Measurements from ENCODE around the gene LRP8.

DNA sequence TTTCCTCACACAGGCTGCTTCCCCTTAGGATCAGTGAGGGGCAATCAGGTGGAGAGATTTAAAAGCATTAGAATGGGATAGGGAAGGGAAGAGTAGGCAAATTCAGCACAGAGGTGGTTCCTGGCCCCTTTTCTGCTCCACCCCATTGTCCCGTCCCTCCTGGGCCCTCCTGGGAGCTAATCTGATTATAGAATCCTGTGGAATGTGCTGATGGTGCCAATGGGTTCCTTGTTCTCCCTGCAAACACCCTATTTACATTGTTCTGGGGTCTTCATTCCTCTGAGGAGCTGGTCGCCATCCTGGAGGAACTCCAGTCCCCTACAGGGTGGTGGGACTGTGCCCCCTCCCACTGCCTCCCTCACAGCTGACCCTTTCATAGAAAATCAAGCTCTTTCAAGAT, 34.4 kb upstream of the LRP8 start:
- TF ChIP-seq EZH2phosphoT487 (IDR thresholded peaks at IDR 0.05; ENCODE audit: insufficient read depth, low read depth) (no peak), EZH2 (IDR thresholded peaks at IDR 0.05; ENCODE audit: insufficient read depth, poor library complexity, severe bottlenecking) (no peak)

Measured in GM23248 (cell line).